HG03066 (cell line): ENCODE data around the gene AKAP9.
"Not testable (repeated sequence)": the region's sequence is repeated elsewhere in the genome, so short reads cannot be mapped to it uniquely, and the experiment has no call there.

ENCODE experiments used
- ATAC-seq: cut with Tn5 transposase; IDR thresholded peaks from one replicate; pipeline ENCODE4 v1.9.1; 2021; ENCODE audit warnings: low read depth; ENCODE audit not compliant: unreplicated experiment

AKAP9 gene

GRCh38 chr7:91999631-92000565 lies 59.2 kb downstream of the AKAP9 start:
- ATAC-seq, result no peak

- peak; percentile 54 for ATAC-seq
Measured at GRCh38 chr7:92002720-92003119, 62.1 kb downstream of the AKAP9 start.

DNA sequence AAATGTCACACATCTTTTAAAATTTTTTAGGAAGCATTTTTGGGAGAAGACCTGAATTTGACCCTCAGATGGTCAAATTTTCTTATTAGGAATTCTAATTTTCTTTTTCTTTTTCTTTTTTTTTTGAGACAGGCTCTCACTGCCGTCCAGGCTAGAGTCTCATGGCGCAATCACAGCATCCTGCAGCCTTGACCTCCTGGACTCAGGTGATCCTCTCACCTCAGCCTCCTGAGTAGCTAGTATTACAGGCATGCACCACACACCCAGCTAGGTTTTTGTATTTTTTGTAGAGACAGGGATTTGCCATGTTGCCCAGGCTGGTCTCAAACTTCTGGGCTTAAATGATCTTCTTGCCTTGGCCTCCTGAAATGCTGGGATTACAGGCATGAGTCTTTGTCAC lies 65.4 kb downstream of the AKAP9 start:
- no peak for ATAC-seq

DNA sequence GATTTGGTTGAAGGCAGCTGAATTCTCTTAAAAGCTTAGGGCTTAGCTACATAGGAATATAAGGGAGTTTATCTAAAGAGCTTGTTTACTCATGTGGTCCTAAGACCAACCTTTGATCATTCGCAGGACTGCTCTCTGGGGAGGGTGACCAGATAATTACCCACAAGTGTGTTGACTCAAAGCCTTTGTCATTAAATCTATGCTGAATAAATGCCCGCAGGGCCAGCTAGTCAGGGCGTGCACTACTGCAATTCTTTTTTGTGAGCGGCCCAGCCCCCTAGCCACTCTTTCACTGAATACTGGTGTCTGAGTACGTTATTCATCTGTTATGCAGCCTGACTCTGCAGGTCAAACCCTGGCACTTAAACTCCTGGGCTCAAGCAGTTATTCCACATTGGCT lies 69.6 kb downstream of the AKAP9 start:
- no peak for ATAC-seq

DNA sequence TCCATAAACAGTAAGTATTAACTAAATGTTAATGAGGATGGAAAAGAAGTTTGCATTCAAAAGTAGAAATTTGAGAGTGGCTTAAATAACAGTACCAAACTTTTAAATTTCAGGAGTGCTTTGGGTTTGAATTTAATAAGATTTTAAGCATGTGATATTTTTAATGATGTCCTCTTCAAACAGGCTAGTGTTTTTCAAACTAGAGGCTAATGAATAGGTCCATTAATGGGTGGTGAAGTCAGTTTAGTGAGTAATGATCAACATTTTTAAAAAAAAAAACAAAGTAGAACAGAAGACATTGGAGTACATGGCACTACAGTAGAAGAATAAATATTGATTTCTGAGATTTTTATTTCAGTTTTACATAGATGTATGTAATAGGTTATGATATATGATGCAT lies 72.9 kb downstream of the AKAP9 start:
- ATAC-seq, result no peak

DNA sequence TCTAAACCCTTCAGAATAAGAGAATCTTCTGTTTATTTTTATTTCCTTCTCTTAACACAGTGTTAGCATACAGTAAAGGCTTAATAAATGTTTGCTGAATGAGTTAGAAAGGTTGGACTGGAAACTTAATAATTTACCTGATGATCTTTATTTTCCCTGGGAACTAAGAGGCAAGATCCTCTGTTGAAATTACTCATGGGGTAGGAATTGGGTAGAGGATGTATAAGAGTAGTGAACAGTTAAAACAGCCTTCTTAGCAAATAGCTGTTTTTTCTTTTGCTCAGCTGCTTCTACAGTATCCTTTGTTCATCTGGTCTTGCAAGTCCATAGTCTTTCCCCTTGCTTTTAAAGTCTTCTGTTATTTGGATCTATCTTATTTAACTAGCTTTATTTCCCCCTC lies 80.0 kb downstream of the AKAP9 start:
- no peak for ATAC-seq

DNA sequence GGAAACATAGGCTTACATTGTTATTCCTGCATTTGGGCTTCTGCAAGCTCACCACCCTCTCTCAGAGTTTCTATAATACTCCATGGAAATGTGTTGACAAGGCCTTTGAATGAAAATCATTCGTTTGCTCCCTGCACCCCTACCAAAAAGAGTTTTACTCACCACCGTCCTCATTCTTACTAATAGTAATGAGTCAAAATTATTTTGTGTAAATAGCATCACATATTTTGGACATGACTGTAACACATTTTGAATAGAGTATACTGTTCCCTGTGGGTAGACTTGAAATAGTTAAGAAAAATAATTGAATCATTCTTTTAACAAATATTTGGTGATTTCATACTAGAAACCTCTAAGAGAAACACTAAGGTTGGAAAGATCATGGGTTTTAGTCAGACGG lies 84.6 kb downstream of the AKAP9 start:
- no peak for ATAC-seq

- ATAC-seq, result not testable (repeated sequence)
Measured at GRCh38 chr7:92026635-92027034, 86.0 kb downstream of the AKAP9 start.

DNA sequence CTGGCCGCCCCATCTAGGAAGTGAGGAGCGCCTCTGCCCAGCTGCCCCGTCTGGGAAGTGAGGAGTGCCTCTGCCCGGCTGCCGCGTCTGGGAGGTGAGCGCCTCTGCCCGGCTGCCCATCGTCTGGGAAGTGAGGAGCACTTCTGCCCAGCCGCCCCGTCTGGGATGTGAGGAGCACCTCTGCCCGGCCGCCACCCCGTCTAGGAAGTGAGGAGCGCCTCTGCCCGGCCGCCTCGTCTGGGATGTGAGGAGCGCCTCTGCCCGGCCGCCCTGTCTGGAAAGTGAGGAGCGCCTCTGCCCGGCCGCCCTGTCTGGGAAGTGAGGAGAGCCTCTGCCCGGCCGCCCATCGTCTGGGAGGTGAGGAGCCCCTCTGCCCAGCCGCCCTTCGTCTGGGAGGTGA lies 86.5 kb downstream of the AKAP9 start:
- ATAC-seq, result not testable (repeated sequence)

DNA sequence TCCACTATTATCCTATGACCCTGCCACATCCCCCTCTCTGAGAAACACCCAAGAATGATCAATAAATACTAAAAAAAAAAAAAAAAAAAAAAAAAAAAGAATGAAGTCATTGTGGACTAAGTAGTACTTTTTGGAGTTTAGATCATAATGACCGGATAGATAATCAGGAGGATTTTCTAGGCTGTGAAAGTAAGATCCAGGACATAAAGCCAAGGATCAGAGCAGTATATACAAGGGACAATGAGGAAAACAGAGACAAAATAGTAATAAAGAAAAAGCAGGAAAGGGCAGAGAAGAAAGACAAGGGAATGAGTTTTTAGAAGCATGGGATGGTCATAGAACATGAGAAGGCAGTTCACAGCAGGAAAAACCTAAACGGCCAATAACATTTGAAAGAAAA lies 87.6 kb downstream of the AKAP9 start:
- ATAC-seq, result no peak

DNA sequence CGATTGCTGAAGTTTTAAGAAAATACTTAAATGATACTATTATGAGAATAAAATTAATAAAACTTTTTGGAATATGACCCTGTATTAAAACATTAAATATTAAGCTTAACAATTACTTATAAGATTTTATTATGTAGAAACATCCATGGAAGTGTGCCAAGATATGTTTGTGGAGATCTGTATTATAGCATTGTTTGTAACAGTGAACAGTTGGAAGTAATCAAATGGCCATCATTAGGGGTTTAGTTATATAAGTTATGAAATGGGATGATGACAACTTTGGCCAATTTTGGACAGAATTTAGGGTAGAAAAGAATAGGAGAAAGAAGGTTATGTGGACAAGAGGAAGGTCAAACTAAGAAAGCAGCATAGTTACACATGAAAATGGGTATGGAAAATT lies 88.0 kb downstream of the AKAP9 start:
- ATAC-seq, result no peak

- no peak for ATAC-seq
Measured at GRCh38 chr7:92034116-92034515, 93.5 kb downstream of the AKAP9 start.

- no peak for ATAC-seq
Measured at GRCh38 chr7:92035576-92035975, 94.9 kb downstream of the AKAP9 start.

DNA sequence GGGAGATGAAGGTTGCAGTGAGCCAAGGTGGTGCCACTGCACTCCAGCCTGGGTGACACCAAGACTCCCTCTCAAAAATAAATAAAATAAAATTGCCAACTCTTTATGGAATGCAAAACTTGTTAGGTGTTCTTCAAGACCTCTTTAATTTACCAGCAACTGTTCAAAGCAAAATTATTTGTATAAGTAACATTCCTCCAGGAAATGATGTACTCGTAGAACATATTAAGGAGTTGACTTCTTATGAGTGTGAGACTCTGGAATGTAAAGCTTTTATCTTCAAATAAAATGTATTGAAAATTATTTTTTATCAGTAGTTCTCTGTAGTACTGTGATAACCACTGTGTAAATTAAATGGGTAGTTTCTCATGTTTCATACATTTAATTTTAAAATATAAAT lies 99.2 kb downstream of the AKAP9 start:
- no peak for ATAC-seq

GRCh38 chr7:92042056-92042737 lies 101.5 kb downstream of the AKAP9 start:
- ATAC-seq, result no peak

GRCh38 chr7:92043098-92043497 lies 102.4 kb downstream of the AKAP9 start:
- no peak for ATAC-seq

GRCh38 chr7:92043637-92044036 lies 103.0 kb downstream of the AKAP9 start:
- no peak for ATAC-seq

DNA sequence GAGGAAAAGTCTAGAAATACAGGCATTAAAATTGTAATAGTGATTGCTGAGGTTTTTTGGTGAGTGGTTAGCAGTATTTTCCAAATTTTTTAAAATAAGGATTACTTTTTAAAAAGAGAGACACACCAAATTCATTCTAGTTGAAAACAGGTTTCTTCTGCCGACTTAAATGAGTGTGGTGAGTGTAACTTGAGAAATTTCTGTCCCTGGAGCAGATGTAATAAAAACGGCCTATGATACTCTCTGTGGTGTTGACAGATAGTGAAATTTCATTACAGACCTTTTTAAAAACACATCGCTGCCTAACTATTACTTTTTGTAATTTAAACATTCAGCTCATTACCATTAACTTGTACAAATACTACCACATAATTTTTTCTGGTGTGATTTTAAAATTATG lies 103.5 kb downstream of the AKAP9 start:
- no peak for ATAC-seq

DNA sequence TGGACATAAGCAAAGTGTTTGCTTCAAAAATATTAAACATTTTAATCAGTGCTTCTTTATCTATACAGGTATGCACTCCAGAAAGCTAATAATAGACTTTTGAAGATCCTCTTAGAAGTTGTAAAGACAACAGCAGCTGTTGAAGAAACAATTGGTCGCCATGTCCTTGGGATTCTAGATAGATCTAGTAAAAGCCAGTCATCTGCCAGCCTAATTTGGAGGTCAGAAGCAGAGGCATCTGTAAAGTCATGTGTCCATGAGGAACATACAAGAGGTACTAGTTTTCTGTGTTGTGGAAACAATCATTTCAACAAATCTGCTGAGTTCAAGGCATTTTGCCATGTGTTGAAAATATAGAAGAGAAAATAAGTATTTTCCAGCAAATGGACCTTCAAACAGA lies 104.3 kb downstream of the AKAP9 start:
- ATAC-seq, result no peak

DNA sequence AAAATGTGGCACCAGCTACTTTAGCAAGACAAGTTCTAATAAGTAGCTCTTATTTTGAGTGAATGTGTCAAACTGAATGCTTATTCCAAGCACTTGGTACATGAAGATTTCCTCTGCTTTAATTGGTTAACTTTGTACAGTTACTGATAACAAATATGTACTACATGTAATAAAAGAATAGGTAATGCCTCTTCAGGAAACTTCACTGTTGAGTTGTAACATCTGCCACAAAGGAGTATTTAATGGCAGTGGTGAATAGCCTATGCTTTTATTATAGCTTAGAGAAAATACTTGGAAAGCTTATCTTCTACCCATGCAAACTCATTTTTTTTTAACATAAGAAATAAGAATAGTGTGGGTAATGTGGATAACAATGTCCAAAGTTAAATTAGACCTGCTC lies 111.0 kb downstream of the AKAP9 start:
- no peak for ATAC-seq

GRCh38 chr7:92052159-92052558 lies 111.5 kb downstream of the AKAP9 start:
- ATAC-seq, result no peak

DNA sequence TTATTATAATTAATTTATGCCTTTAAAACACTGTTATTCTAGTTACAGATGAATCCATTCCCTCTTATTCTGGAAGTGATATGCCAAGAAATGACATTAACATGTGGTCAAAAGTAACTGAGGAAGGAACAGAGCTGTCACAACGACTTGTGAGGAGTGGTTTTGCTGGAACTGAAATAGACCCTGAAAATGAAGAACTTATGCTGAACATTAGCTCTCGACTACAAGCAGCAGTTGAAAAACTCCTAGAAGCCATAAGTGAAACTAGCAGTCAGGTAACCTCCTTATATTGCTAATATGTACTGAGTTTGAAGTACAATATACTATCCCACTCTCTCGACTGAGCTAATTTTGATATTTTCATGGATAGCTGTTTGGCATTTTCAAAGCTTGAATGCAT lies 112.0 kb downstream of the AKAP9 start:
- no peak for ATAC-seq
